Psoas muscle (tissue), 8 donors: ENCODE measurements around the gene HES7. TPM values are rescaled to one million over a fixed set of nuclear protein-coding genes. Genes with fewer than 3 reads are reported as not detected.

Experiments used
- ATAC-seq, 4 donors: fragments of 200-7000 bp; cut with Tn5 transposase; one replicate each; pipeline ENCODE4 v1.9.1; 2020; ENCODE audit warnings: moderate library complexity in 3 of 4, mild to moderate bottlenecking in 2 of 4
- DNase-seq, 2 donors: peaks; one replicate each; pipeline ENCODE4 v3.0.0-alpha.2; 2020
- H3K27ac ChIP-seq: fragments of 200-600 bp; one replicate; pipeline ENCODE4 v1.8.0; 2022
- H3K27me3 ChIP-seq, 3 donors: fragments of 200-600 bp in 1 of 3; one replicate each; pipeline versions ENCODE4 v1.6.1 to v1.8.0; 2013 to 2022; ENCODE audit warnings: low read length in 2 of 3, mild to moderate bottlenecking in 2 of 3, moderate library complexity in 1 of 3; ENCODE audit not compliant: insufficient read depth in 3 of 3
- H3K36me3 ChIP-seq, 2 donors: fragments of 200-600 bp in 1 of 2; one replicate each; pipeline versions ENCODE4 v1.6.1 to v1.8.0; 2013 to 2022; ENCODE audit warnings: low read depth in 1 of 2, mild to moderate bottlenecking in 1 of 2, moderate library complexity in 1 of 2; ENCODE audit not compliant: insufficient read depth in 1 of 2
- H3K4me1 ChIP-seq: fragments of 200-600 bp; one replicate; pipeline ENCODE4 v1.8.0; 2022
- H3K4me3 ChIP-seq: fragments of 200-600 bp; one replicate; pipeline ENCODE4 v1.8.0; 2022; ENCODE audit warnings: mild to moderate bottlenecking
- H3K9me3 ChIP-seq: fragments of 200-600 bp; one replicate; pipeline ENCODE4 v1.8.0; 2022
- CTCF ChIP-seq: fragments of 200-600 bp; IDR thresholded peaks from one replicate; pipeline ENCODE4 v1.8.0; 2022; ENCODE audit warnings: antibody characterized with exemption
- WGBS, 3 donors: extraction: QIAGEN DNeasy Blood & Tissue Kit; methylation state at CpG; one replicate each; pipeline versions ENCODE4 v1.1.6 to v1.1.7; 2013; 5-methylcytosine and 5-hydroxymethylcytosine counted together
- intact Hi-C, 2 donors: fragments of 100-400 bp; cut with DNase I; formaldehyde crosslinking; loops; one replicate each; pipeline versions ENCODE4 v1.11.0 to v1.14.2; 2022
- polyA plus RNA-seq, 3 donors: library from polyadenylated mRNA; stranded (reverse); fragments of 200-250 nt; gene quantifications; one replicate each; pipeline ENCODE4 v1.2.3, GENCODE V29; 2013
- total RNA-seq, 4 donors: library from RNA; stranded (reverse); fragmentation: NEBNext Ultra II Directional in 2 of 4; extraction: Animal tissue kit (Norgen Biotek cat#: 25700) in 2 of 4; gene quantifications; one replicate each; pipeline versions ENCODE4 v1.2.1 to v1.2.4, GENCODE V29; 2021 to 2023
- donor health status: healthy with polysubstance abuse.
- donor health status: DM: no; HTN: no; CAD: no; lungs with moderate emphysema.
- donor health status: Bipolar disorder and iron deficiency.
- donor health status: healthy.
- donor health status: DM: yes; HTN: yes; CAD: no.
- donor health status: DM: no; HTN: no; CAD: no.
- donor health status: DM: no; HTN: no; CAD: no.
- donor health status: DM: yes; HTN: yes; CAD: no.

The HES7 gene
- total and polyA plus RNA-seq, 7 donors = 0.10 to 0.30 TPM; not detected in 5

- H3K27me3 ChIP-seq = peaks cover 0 to 79% (median 27%) of the 10 kb centered on the region in 3 donors
- intact Hi-C loops = no loop called here
- peaks cover 10% of the 10 kb centered on the region for H3K4me1 ChIP-seq
- no peaks in the 10 kb centered on the region for H3K9me3 ChIP-seq
- DNase-seq (peak; percentile 72 to 87), ATAC-seq (peak; percentile 74 to 89 (median 76))
- no peak overlapping the region for H3K4me3 ChIP-seq
- no peak overlapping the region for H3K27ac ChIP-seq
- TF ChIP-seq CTCF = peak; percentile 81
- no peaks in the 10 kb centered on the region for H3K36me3 ChIP-seq
- WGBS, 3 donors = 2 to 5% (median 4%) methylated on average over 27 to 28 of the region's 28 CpGs
Observed at GRCh38 chr17:8073627-8074484, 50.0 kb downstream of the HES7 start.

GRCh38 chr17:8072729-8073461 lies 51.0 kb downstream of the HES7 start:
- intact Hi-C loops = no loop called here
- Histone ChIP-seq H3K36me3 (no peaks in the 10 kb centered on the region), H3K27me3 (peaks cover 0 to 69% (median 27%) of the 10 kb centered on the region in 3 donors), H3K9me3 (no peaks in the 10 kb centered on the region), H3K4me3 (peak overlapping the region; percentile 30), H3K4me1 (peaks cover 10% of the 10 kb centered on the region), H3K27ac (no peak overlapping the region)
- 3 to 4% (median 3%) methylated on average over 40 of the region's 40 CpGs for whole genome bisulfite sequencing, 3 donors
- TF ChIP-seq CTCF = no peak
- DNase-seq = no peak
- peak; percentile 12 to 47 (median 28) for ATAC-seq

GRCh38 chr17:8072341-8072728 lies 51.6 kb downstream of the HES7 start:
- DNase-seq (no peak), ATAC-seq (no peak)
- no peak for TF ChIP-seq CTCF
- H3K27me3 ChIP-seq = peaks cover 0 to 64% (median 27%) of the 10 kb centered on the region in 3 donors
- WGBS, 3 donors = 9 to 10% (median 10%) methylated on average over 28 of the region's 28 CpGs
- peak overlapping the region; percentile 30 for H3K4me3 ChIP-seq
- intact Hi-C loops = no loop called here
- peaks cover 10% of the 10 kb centered on the region for H3K4me1 ChIP-seq
- no peaks in the 10 kb centered on the region for H3K36me3 ChIP-seq
- H3K9me3 ChIP-seq = no peaks in the 10 kb centered on the region
- H3K27ac ChIP-seq = no peak overlapping the region

GRCh38 chr17:8071496-8071895 lies 52.4 kb downstream of the HES7 start:
- Histone ChIP-seq H3K27me3 (peaks cover 0 to 55% (median 25%) of the 10 kb centered on the region in 3 donors), H3K4me3 (no peak overlapping the region), H3K9me3 (no peaks in the 10 kb centered on the region), H3K4me1 (peaks cover 10% of the 10 kb centered on the region), H3K27ac (no peak overlapping the region), H3K36me3 (no peaks in the 10 kb centered on the region)
- no peak for DNase-seq
- TF ChIP-seq CTCF = no peak
- intact Hi-C loops = no loop called here
- 84 to 89% (median 87%) methylated on average over 12 of the region's 12 CpGs for WGBS, 3 donors
- ATAC-seq = no peak

Other genes with a start within 250 kb of the HES7 start
- gene CHD3, start 235.3 kb downstream of the HES7 start, total RNA-seq = 10 to 100 TPM in 1 of 4 donors, 1 to 10 TPM in 3; 5.8 to 13.1 (median 7.5) TPM
- 1 to 10 TPM; 3.3 to 6.9 (median 6.8) TPM for gene CHD3, start 235.3 kb downstream of the HES7 start, polyA plus RNA-seq
- 1 to 10 TPM in 2 of 4 donors, under 1 TPM in 2; 0.62 to 2.6 (median 1.0) TPM for gene RNF227, start 207.8 kb downstream of the HES7 start, total RNA-seq
- gene RNF227, start 207.8 kb downstream of the HES7 start, polyA plus RNA-seq = 1 to 10 TPM; 1.5 to 2.4 (median 1.6) TPM
- under 1 TPM in 3 of 4 donors, not detected in 1; 0.38 to 0.77 (median 0.57) TPM for gene KCNAB3, start 194.2 kb downstream of the HES7 start, total RNA-seq
- under 1 TPM; 0.18 to 0.52 (median 0.21) TPM for gene KCNAB3, start 194.2 kb downstream of the HES7 start, polyA plus RNA-seq
- gene TRAPPC1, start 192.2 kb downstream of the HES7 start, total RNA-seq = 10 to 100 TPM; 47.7 to 84.9 (median 75.0) TPM
- gene TRAPPC1, start 192.2 kb downstream of the HES7 start, polyA plus RNA-seq = 10 to 100 TPM; 64.0 to 78.4 (median 76.1) TPM
- 1 to 10 TPM; 5.5 to 9.5 (median 7.4) TPM for gene CNTROB, start 191.9 kb downstream of the HES7 start, total RNA-seq
- gene CNTROB, start 191.9 kb downstream of the HES7 start, polyA plus RNA-seq = 1 to 10 TPM; 5.9 to 9.6 (median 8.8) TPM
- not detected for gene GUCY2D, start 121.5 kb downstream of the HES7 start, total RNA-seq
- not detected for gene GUCY2D, start 121.5 kb downstream of the HES7 start, polyA plus RNA-seq
- gene ALOX15B, start 85.0 kb downstream of the HES7 start, total RNA-seq = under 1 TPM in 3 of 4 donors, not detected in 1; 0.13 to 0.42 (median 0.32) TPM
- 1 to 10 TPM in 1 of 3 donors, under 1 TPM in 1, not detected in 1; 0.09 to 1.1 TPM for gene ALOX15B, start 85.0 kb downstream of the HES7 start, polyA plus RNA-seq
- gene ALOX12B, start 36.4 kb downstream of the HES7 start, total RNA-seq = not detected
- not detected for gene ALOX12B, start 36.4 kb downstream of the HES7 start, polyA plus RNA-seq
- gene ALOXE3, start 5.6 kb downstream of the HES7 start, total RNA-seq = not detected
- under 1 TPM in 1 of 3 donors, not detected in 2; 0.42 TPM for gene ALOXE3, start 5.6 kb downstream of the HES7 start, polyA plus RNA-seq
- gene PER1, start 28.3 kb upstream of the HES7 start, total RNA-seq = 100 to 1,000 TPM in 3 of 4 donors, 10 to 100 TPM in 1; 48.9 to 278 (median 166) TPM
- gene PER1, start 28.3 kb upstream of the HES7 start, polyA plus RNA-seq = 100 to 1,000 TPM; 133 to 173 (median 145) TPM
- 10 to 100 TPM; 39.7 to 59.2 (median 49.8) TPM for gene VAMP2, start 38.8 kb upstream of the HES7 start, total RNA-seq
- 10 to 100 TPM; 33.2 to 49.5 (median 35.2) TPM for gene VAMP2, start 38.8 kb upstream of the HES7 start, polyA plus RNA-seq
- 1 to 10 TPM; 1.2 to 4.7 (median 2.9) TPM for gene TMEM107, start 52.3 kb upstream of the HES7 start, total RNA-seq
- 1 to 10 TPM; 1.5 to 1.9 (median 1.8) TPM for gene TMEM107, start 52.3 kb upstream of the HES7 start, polyA plus RNA-seq
- 10 to 100 TPM in 1 of 4 donors, 1 to 10 TPM in 3; 8.8 to 11.2 (median 9.7) TPM for gene BORCS6, start 66.1 kb upstream of the HES7 start, total RNA-seq
- gene BORCS6, start 66.1 kb upstream of the HES7 start, polyA plus RNA-seq = 10 to 100 TPM; 12.2 to 19.3 (median 13.7) TPM
- gene AURKB, start 86.5 kb upstream of the HES7 start, total RNA-seq = 1 to 10 TPM in 1 of 4 donors, not detected in 3; 1.1 TPM
- gene AURKB, start 86.5 kb upstream of the HES7 start, polyA plus RNA-seq = under 1 TPM in 1 of 3 donors, not detected in 2; 0.39 TPM
- 10 to 100 TPM; 11.0 to 19.6 (median 13.7) TPM for gene CTC1, start 124.0 kb upstream of the HES7 start, total RNA-seq
- gene CTC1, start 124.0 kb upstream of the HES7 start, polyA plus RNA-seq = 1 to 10 TPM; 2.7 to 6.3 (median 4.6) TPM
- gene PFAS, start 125.2 kb upstream of the HES7 start, total RNA-seq = 10 to 100 TPM; 10.7 to 15.6 (median 13.3) TPM
- gene PFAS, start 125.2 kb upstream of the HES7 start, polyA plus RNA-seq = 10 to 100 TPM in 1 of 3 donors, 1 to 10 TPM in 2; 4.9 to 10.0 (median 7.5) TPM
- 10 to 100 TPM in 3 of 4 donors, 1 to 10 TPM in 1; 9.0 to 16.3 (median 11.7) TPM for gene RANGRF, start 164.6 kb upstream of the HES7 start, total RNA-seq
- gene RANGRF, start 164.6 kb upstream of the HES7 start, polyA plus RNA-seq = 10 to 100 TPM; 17.8 to 24.3 (median 22.1) TPM
- gene SLC25A35, start 171.3 kb upstream of the HES7 start, total RNA-seq = 1 to 10 TPM in 3 of 4 donors, under 1 TPM in 1; 0.69 to 2.5 (median 1.5) TPM
- gene SLC25A35, start 171.3 kb upstream of the HES7 start, polyA plus RNA-seq = 1 to 10 TPM in 2 of 3 donors, under 1 TPM in 1; 0.82 to 4.2 (median 1.1) TPM
- 10 to 100 TPM in 2 of 4 donors, 1 to 10 TPM in 2; 6.2 to 13.6 (median 10.7) TPM for gene ARHGEF15, start 186.1 kb upstream of the HES7 start, total RNA-seq
- gene ARHGEF15, start 186.1 kb upstream of the HES7 start, polyA plus RNA-seq = 10 to 100 TPM in 1 of 3 donors, 1 to 10 TPM in 2; 4.9 to 14.5 (median 5.4) TPM
- not detected for gene ODF4, start 215.7 kb upstream of the HES7 start, total RNA-seq
- gene ODF4, start 215.7 kb upstream of the HES7 start, polyA plus RNA-seq = not detected